Left renal pelvis (tissue), 4 donors: ENCODE results near the gene RAMP3. TPM values are rescaled to one million over a fixed set of nuclear protein-coding genes. Genes with fewer than 3 reads are reported as not detected.
"Not testable (repeated sequence)": the region's sequence is repeated elsewhere in the genome, so short reads cannot be mapped to it uniquely, and the experiment has no call there.

ENCODE experiments used
- DNase-seq, 4 donors: peaks; one replicate each; pipeline ENCODE4 v3.0.0-alpha.2; 2013; ENCODE audit warnings: low read depth in 4 of 4, low spot score in 3 of 4
- polyA plus RNA-seq, 4 donors: library from polyadenylated mRNA; unstranded; fragments of 120-200 nt; gene quantifications; one replicate each; pipeline ENCODE4 v1.2.1, GENCODE V29; 2013; ENCODE audit not compliant: insufficient read length in 4 of 4

RAMP3 gene
- polyA plus RNA-seq, 4 donors = 4.7 to 11.4 (median 9.2) TPM

DNA sequence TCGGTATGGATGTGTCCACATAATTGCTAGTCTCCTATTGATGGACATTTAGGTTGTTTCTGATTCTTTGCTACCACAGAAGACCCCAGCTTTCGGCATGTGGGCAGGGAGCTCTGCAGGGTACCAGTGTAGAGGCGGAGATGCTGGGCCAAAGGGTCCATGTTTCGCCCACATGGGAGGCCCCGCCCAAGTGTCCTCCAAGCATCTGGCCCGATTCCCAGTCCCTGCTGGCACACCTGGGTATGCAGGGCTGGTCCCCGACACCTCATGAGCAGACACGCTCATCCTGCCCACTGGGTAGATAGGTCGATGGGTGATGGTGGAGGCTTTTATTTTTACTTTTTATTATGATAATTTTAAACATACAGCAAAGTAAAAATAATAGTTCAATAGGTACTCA is 26.7 kb upstream of the RAMP3 start:
- no peak for DNase-seq

DNA sequence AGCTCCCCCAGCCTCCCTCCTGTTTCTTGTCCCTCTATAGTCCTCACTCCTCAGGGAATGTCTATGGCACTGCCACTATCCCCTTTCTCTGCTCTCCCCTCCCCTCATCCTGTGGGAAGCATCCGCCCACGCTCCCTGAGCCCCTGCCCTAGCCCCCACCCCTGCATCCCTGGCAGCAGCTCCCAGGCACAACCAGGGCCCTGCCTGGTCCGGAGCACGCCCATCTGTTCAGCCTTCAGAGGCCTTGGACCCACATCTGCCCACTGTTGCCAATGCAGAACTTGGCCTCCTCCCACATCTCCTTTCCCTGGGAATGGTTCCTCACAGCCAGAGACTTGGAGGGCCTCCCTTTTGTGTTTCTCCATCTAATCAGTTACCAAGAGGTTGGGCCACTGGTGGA is 25.7 kb upstream of the RAMP3 start:
- no peak for DNase-seq

DNA sequence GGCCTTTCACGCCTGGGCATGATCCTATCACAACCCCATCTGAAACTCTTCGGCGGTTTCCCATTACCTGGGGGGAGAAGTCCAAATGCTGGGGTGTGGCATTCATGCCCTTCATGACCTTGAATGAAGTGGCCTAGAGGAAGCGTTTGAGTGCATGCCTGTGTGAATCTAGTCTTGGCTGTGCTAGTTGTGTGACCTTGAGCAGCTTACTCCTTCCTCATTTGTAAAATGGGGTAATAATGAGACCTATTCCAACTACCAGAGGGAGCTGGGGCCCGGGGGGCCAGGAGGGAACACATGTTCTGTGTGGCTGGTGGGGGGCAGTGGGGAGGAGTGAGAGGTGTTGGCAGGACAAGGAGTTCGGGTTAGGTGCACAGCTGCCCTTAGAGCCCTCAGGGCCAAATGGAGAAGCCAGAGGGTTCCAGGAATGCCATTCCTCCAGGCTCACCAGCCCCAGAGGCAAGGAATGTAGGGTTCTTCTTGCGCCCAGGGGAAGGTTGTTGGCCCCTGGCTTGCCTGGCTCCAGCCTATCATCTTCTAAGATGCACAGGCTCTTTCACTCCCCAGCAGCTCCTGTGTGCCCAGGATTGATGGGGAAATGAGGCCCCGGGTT is 24.8 kb upstream of the RAMP3 start:
- DNase-seq = no peak

DNA sequence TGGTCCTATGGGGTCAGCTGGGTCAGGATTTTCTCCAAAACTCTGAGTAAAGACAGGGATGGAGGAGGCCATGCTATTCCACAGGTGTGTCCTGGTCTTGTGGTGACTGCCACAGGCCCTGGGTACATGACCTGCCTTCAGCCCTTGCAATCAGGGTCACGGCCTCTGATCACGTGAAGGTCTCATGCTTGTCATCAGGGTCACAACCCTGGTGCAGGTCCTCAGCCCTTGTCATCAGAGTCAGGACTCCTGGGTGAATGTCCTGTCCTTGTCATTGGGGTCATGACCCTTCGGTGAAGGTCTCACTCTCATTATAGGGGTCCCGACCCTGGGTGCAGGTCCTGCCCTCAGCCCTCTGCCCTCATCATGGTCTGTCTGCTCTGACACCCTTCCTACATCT is 24.2 kb upstream of the RAMP3 start:
- DNase-seq = no peak

DNA sequence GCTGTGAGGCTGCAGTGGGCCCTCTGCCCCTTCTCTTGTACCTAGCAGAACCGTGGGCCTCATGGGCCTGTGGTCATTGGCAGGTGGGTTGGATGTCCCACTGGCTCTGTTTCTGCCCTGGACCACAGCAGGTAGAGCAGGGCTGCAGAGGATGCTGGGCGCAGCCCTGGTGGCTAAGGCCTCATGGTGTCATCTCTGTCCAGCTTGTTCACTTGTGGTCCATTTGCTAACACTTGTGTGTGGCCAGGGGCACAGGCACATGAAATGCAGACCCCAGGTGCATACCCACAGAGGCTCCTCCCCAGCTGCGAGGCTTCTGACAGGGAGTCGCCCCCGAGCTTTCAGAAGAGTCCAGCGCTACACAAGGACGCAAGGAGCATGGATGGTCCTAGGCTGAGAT is 23.7 kb upstream of the RAMP3 start:
- DNase-seq = no peak

- DNase-seq = peak; percentile 35 to 46 (median 40)
Measured at GRCh38 chr7:45136106-45137060, 21.2 kb upstream of the RAMP3 start.

GRCh38 chr7:45138433-45139267 is 18.9 kb upstream of the RAMP3 start:
- DNase-seq = no peak

DNA sequence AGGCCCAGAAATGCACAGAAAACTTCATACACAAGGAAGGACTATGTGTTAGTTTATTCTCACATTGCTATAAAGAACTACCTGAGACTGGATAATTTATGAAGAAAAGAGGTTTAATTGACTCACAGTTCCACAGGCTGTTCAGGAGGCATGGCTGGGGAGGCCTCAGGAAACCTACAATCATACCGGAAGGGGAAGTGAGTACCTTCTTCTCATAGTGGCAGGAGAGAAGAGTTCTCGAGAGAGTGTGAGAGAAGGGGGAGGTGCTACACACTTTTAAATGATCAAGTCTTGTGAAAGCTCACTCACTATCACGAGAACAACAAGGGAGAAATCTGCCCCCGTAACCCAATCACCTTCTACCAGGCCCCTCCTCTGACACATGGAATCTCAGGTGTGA is 16.8 kb upstream of the RAMP3 start:
- no peak for DNase-seq

DNA sequence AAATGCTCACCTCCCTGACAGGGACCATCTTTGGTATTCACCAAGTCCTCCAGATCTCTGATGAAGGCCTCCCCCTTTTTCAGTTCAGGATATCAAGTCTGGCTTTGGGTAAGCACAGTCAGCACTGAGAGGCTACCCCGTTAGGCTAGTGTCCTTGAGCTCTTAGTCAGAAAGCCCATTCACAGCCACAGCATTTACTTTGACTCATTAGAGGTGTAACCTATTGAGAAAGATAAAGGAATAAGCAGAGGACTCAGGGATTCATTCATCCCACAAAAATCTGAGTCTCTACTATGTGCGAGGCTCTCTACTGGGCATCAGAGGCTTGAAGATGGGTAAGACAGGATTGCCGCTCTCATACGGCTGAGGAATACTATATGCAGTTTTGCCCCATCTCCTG is 14.0 kb upstream of the RAMP3 start:
- no peak for DNase-seq

DNA sequence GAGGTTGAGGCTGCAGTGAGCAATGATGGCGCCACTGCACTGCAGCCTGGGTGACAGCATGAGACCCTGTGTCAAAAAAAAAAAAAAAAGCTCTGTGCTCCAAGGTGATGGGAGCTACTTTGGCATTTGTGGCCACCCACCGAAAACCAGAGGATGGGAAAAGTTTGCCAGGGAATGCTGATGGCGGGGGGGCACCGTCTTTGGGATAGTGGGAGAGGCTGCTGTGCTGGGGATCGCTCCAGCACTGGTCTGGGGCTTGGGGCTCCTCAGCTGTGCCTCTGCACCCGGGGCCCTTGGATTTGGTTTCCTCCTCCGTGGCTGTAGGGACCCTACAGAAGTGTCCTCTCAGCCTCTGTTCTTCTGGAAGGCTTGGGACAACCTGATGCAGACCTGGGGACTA is 11.7 kb upstream of the RAMP3 start:
- DNase-seq = no peak

- DNase-seq = no peak
Measured at GRCh38 chr7:45146531-45147379, 10.8 kb upstream of the RAMP3 start.

GRCh38 chr7:45147858-45148652 is 9.5 kb upstream of the RAMP3 start:
- DNase-seq = no peak

- no peak for DNase-seq
Measured at GRCh38 chr7:45148653-45148973, 9.0 kb upstream of the RAMP3 start.

- no peak for DNase-seq
Measured at GRCh38 chr7:45149606-45150005, 8.0 kb upstream of the RAMP3 start.

- DNase-seq = no peak
Measured at GRCh38 chr7:45150199-45150598, 7.4 kb upstream of the RAMP3 start.

- no peak for DNase-seq
Measured at GRCh38 chr7:45151131-45151684, 6.4 kb upstream of the RAMP3 start.

GRCh38 chr7:45151967-45152366 is 5.6 kb upstream of the RAMP3 start:
- no peak for DNase-seq

GRCh38 chr7:45153233-45153632 is 4.4 kb upstream of the RAMP3 start:
- no peak for DNase-seq

DNA sequence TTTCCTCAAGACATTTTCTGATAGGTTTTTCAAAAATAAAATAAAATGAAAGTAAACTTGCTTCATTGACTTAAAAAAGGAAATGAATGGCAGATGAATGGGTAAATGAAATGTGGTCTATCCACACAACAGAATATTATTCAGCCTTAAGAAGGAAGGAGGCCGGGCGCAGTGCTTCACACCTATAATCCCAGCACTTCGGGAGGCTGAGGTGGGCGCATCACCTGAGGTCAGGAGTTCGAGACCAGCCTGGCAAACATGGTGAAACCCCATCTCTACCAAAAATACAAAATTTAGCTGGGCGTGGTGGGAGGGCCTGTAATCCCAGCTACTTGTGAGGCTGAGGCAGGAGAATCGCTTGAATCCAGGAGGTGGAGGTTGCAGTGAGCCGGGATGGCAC is 3.7 kb upstream of the RAMP3 start:
- not testable (repeated sequence) for DNase-seq
